PC-3 (cell line): ENCODE measurements around the gene SETMAR.

ENCODE experiments used
- CTCF ChIP-seq: fragments of 300-600 bp; sonication (generic); conservative IDR thresholded peaks from 2 replicates; pipeline ENCODE4 v1.5.1; 2017; ENCODE audit warnings: antibody characterized with exemption, low read depth, mild to moderate bottlenecking, low read length
- EZH2 ChIP-seq: fragments of 300-600 bp; sonication (generic); IDR thresholded peaks from one replicate; pipeline ENCODE4 v1.6.1; 2017; ENCODE audit warnings: antibody characterized with exemption, mild to moderate bottlenecking, low read length; ENCODE audit not compliant: unreplicated experiment
- EZH2phosphoT487 ChIP-seq: fragments of 300-600 bp; sonication (generic); IDR thresholded peaks from 2 replicates; pipeline ENCODE4 v1.6.1; 2018; ENCODE audit warnings: mild to moderate bottlenecking, antibody characterized with exemption, low read length, borderline replicate concordance

GRCh38 chr3:4360817-4361216, 57.6 kb downstream of the SETMAR start:
- TF ChIP-seq CTCF (no peak), EZH2 (no peak), EZH2phosphoT487 (no peak)
